CD4-positive, alpha-beta T cell treated with Interferon alpha-2 for 1 hour (primary cell): ENCODE results near the gene GJB4.

ENCODE experiments used
- DNase-seq, 2 donors: peaks; one replicate each; pipeline ENCODE4 v3.0.0-alpha.2; 2020 to 2022

GJB4 gene

DNA sequence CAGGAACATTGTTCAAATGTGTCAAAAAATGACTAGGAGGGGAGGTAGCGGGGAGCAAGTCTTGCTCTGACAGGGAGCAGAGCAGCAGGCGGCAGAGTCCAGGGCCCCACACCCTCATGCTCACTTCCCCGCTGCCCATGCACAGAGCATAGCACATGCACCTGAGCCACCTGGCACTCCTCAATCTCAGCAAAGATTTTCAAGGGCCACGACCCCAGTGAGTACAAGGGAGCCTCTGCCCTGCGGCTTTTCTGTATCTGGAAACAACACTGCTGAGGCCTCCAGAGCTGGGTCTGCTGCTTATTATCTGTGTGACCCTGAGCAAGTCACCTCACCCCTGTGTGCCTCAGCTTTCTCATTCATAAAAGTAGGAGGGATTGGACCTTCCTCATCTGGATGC, 20.4 kb downstream of the GJB4 start:
- DNase-seq, result no peak

- no peak for DNase-seq
These were observed 21.0 kb downstream of the GJB4 start for GRCh38 chr1:34780528-34780927.

DNA sequence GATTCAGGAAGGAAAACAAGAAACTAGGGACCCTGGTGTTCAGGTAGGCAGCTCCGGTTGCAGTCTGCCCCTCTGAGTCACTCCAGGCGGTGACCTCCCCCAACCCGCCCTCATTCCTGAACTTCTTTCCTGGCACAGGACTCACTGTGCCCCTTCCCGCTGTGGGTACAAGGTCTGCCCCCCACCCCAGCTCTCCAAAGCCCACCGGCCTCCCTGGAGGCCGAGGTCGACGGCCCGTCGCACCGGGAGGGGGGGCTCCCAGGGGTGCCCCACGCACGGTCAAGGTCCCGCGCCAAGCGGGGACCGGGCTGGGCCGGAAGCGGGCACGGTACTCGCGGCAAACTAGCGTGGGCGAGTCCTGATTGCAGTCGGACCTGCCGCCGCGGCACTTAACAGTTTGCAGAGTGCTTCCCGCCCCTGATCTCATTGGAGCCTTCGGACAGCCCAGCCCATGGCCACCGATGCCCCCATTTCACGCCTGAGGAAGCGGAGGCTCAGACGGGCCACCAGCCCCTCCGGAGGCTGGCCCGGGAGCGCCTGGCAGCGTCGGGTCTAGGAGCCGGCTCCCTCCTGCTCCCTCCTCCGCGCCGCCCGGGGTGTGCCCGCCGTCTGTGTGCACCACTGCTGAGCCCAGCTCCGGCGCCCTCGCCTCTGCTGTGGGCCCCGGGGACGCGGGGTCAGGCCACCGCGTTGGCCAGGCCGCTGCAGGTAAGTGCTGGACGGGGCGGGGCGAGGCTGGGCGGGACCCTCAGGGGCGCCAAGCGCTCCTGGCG, 21.7 kb downstream of the GJB4 start, which contains the start of gene GJB3:
TSS of gene GJB3 (plus strand) at position 144 of the 773 bp plus-strand sequence. CDS start 3,549 bp downstream, outside the sequence.
- DNase-seq, result no peak

- DNase-seq, result no peak
These were observed 22.4 kb downstream of the GJB4 start for GRCh38 chr1:34781844-34782391.

GRCh38 chr1:34784751-34785221, 25.2 kb downstream of the GJB4 start:
- no peak for DNase-seq

DNA sequence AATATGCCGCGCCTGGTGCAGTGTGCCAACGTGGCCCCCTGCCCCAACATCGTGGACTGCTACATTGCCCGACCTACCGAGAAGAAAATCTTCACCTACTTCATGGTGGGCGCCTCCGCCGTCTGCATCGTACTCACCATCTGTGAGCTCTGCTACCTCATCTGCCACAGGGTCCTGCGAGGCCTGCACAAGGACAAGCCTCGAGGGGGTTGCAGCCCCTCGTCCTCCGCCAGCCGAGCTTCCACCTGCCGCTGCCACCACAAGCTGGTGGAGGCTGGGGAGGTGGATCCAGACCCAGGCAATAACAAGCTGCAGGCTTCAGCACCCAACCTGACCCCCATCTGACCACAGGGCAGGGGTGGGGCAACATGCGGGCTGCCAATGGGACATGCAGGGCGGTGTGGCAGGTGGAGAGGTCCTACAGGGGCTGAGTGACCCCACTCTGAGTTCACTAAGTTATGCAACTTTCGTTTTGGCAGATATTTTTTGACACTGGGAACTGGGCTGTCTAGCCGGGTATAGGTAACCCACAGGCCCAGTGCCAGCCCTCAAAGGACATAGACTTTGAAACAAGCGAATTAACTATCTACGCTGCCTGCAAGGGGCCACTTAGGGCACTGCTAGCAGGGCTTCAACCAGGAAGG, 25.8 kb downstream of the GJB4 start:
- DNase-seq, result no peak

GRCh38 chr1:34785875-34786470, 26.4 kb downstream of the GJB4 start:
- DNase-seq, result no peak

DNA sequence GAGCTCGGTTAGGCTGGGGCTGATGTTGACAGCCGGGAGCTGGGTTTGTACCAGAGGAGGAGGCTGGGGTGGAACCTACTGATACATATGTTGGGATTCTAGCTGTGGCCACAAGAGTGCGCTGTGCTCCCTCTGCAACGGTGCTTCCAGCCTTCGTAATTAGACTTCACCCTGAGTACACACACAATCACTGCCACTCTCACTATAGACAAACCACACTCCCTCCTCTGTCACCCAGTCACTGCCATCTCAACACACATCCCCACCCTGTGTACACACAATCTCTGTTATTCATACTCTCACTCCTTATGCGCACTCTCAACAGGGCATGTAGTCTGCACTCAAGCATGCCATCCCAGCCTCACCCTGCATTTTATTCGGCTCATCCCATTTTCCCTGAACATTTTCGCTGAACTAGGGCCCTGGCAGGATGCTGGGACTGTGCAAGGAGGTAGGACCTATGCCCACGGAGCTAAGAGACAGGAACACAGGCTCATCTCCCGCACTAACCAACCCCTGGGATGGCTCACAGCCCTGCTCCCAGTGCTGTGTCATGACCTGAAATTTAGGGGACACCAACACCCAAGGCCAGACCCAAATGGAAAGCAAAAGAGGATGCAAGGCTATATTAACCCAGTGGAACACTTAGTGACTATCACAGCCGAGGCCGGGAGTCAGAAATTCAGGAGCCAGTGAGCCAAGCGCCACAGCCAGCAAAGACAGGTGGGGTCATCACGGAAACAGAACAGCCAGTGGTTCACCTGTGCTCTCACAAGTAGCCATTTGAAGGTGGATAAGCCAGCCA, 27.2 kb downstream of the GJB4 start:
- peak; percentile 47 to 63 for DNase-seq

DNA sequence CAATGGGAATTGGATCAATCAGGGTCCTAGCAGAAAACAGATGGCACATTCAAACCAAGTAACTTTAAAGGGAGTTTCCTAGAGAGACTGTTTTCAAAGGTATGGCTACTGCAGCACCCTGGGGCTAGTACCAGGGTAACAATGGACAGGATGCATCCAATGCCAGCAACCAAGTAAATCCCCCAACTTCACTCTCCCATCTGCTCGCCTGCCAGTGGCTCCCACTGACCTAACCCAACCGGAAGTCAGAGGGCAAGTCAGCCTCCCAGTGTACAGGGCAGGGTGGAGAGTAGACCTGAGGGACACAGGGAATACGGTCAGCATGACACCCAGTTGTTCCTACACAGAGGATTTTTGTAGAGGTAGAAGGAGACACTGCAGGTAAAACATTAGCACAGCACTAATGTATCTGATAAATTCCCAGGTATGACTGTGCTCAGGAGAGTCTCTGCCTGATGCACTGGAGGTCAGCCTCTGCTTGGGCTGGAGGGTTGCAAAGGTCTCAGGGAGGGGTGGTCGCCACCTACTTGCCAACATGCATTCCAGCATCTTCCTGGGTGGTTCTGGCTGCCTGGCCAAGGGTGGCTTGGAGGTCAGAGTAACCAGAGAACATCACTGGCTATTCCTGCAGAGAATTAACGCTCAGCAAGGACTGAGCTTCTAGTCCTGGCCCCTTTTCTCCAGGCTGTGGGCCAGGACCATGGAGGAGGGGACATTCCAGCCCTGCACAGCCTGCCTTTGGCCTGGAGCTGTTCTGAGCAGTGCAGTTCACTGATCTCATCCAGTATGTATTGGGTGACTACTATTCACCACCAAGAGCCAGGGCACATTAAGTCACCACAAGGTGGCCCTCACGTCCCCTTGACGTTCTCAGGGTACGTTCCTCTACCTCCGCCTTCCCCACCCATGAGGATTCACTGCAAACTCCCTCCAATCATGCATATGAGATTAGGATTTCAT, 28.2 kb downstream of the GJB4 start:
- DNase-seq, result no peak

DNA sequence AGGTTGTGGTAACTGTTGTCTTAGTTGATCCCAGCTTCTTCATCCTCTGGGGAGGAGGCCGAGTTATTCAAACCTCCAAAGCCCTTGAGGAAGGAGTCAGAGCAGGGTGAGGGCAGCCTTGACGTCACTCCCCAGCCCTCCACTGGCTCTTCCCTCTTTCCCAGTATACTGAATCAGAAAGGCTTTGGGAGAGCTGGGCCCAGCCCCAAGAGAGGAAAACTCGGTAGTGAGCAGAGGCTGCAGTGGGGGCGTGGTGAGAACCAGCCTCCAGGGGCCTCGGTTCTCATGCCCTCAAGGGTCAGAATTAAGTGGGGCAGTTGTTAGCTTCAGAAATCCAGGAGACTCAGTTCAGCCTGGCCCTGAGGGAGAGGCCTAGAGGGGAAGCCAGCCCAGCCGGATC, 31.4 kb downstream of the GJB4 start:
- no peak for DNase-seq

DNA sequence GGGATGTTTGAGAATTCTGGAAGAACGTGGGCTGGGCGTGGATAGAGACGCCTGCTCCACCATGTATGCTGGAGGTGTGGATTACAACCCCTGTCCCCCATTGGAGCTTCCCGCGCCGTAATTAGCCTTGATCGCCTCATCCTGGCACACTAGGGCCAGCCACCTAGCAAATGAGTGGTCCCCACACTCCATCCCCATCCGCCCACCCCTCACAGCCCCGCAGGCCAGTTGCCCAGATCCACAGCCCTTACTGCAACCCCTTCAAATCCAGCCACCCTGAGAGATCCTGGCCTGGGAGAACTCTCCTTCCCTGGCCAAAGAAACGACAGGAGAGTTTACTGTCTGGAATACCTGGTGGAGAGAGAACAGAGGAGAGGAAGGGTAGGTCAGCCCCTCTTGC, 32.9 kb downstream of the GJB4 start:
- DNase-seq, result no peak

DNA sequence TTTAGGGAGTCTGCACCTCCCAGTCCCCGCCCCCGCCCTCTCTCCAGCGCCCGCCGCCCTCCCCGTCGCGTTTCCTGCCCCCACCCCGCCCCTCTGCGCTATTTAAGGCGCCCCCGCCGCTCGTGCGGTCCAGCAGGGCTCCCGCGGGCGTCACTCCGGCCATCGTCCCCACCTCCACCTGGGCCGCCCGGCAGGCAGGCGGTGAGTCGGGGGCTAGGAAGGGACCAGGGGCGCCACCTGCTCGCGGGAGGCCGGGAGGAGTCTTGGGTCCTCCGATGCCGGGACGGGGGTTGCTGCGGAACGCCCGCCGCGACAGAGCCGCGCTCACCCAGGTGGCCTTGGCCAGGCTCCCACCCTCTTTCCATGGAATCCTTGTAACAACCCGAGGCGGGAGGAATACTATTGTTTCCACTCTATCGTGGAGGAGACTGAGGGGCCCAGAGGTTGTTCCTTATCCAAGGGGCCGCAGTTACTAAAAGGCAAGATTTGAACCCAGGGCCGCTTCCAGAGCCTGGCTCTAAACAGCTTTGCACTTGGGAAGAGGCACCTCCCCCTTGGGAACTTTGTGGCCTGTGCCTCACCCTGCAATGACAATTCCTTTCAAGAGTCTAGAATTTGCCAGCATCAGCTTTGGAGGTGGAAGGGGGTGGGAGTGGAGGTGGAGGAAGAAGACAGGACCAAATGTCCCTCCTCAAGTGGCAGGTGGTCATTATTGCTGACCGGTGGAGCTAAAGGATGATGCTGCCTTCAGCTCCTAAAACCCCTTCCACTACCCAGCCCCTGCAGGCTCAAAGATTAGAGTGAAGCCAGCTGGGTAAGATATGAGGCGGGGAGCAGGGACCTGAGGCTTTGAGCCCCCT, 33.6 kb downstream of the GJB4 start, which contains the start of gene GJA4:
TSS of gene GJA4 (plus strand) at position 132 of the 860 bp plus-strand sequence. CDS start 1,215 bp downstream, outside the sequence.
- DNase-seq, result no peak

- no peak for DNase-seq
These were observed 34.7 kb downstream of the GJB4 start for GRCh38 chr1:34794001-34794789.

DNA sequence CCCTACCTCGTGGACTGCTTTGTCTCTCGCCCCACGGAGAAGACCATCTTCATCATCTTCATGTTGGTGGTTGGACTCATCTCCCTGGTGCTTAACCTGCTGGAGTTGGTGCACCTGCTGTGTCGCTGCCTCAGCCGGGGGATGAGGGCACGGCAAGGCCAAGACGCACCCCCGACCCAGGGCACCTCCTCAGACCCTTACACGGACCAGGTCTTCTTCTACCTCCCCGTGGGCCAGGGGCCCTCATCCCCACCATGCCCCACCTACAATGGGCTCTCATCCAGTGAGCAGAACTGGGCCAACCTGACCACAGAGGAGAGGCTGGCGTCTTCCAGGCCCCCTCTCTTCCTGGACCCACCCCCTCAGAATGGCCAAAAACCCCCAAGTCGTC, 35.2 kb downstream of the GJB4 start:
- no peak for DNase-seq

GRCh38 chr1:34795916-34796315, 36.4 kb downstream of the GJB4 start:
- no peak for DNase-seq

DNA sequence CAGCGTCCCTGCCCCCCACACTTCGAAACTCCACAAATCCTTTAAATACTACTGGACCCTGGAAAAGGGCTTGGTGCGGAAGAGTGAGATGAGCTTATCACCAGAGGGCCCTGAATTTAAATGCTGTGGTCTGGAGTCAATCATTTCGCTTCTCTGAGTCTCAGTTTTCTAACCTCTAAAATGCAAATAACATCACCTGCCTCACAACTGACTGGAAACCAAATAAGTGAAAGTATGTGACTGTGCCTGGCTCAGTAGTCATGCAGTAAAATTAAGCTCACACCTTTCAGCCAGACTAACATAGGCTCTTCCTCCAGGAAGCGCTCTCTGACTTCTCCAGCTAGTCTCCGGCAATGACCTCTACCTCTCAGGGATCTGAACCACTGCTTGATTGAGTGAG, 37.5 kb downstream of the GJB4 start:
- DNase-seq, result no peak

- no peak for DNase-seq
These were observed 40.7 kb downstream of the GJB4 start for GRCh38 chr1:34800214-34800613.

GRCh38 chr1:34803770-34804169, 44.2 kb downstream of the GJB4 start:
- DNase-seq, result no peak

GRCh38 chr1:34806396-34806795, 46.9 kb downstream of the GJB4 start:
- DNase-seq, result no peak
